Colonic mucosa (tissue), 4 donors: ENCODE results near the gene DNAJB8. TPM values are rescaled to one million over a fixed set of nuclear protein-coding genes. Genes with fewer than 3 reads are reported as not detected.

ENCODE experiments used
- DNase-seq: peaks from one replicate; pipeline ENCODE4 v3.0.0-alpha.2; 2020
- H3K27ac ChIP-seq: fragments of 200-600 bp; one replicate; pipeline ENCODE4 v1.8.0; 2021
- H3K27me3 ChIP-seq: fragments of 200-600 bp; one replicate; pipeline ENCODE4 v1.8.0; 2021
- H3K36me3 ChIP-seq: fragments of 200-600 bp; one replicate; pipeline ENCODE4 v1.8.0; 2021
- H3K4me1 ChIP-seq: fragments of 200-600 bp; one replicate; pipeline ENCODE4 v1.8.0; 2021; ENCODE audit warnings: mild to moderate bottlenecking
- H3K4me3 ChIP-seq: fragments of 200-600 bp; one replicate; pipeline ENCODE4 v1.8.0; 2021
- H3K9ac ChIP-seq, 2 donors: one replicate each; pipeline ENCODE4 v1.7.0; 2013; ENCODE audit warnings: control low read depth in 2 of 2, low read depth in 2 of 2, low read length in 2 of 2
- H3K9me3 ChIP-seq: fragments of 200-600 bp; one replicate; pipeline ENCODE4 v1.8.0; 2021
- intact Hi-C: fragments of 100-400 bp; cut with DNase I; formaldehyde crosslinking; loops from one replicate; pipeline ENCODE4 v1.14.1; 2022
- total RNA-seq, 2 donors: library from RNA; stranded (reverse); fragmentation: NEBNext Ultra II Directional in 1 of 2; extraction: Animal tissue kit (Norgen Biotek cat#: 25700) in 1 of 2; gene quantifications; one replicate each; pipeline ENCODE4 v1.2.1, GENCODE V29; 2021
- TF ChIP-seq, protein P1 (sequence below): fragments of 200-600 bp; IDR thresholded peaks from one replicate; pipeline ENCODE4 v1.8.0; 2022; ENCODE audit warnings: antibody characterized with exemption, mild to moderate bottlenecking
- donor health status: healthy.
- donor health status: DM: no; HTN: no; CAD: no.
- donor health status: DM: no; HTN: no; CAD: no.

DNAJB8 gene
- total RNA-seq, 2 donors from 2014 or later, result not detected

DNA sequence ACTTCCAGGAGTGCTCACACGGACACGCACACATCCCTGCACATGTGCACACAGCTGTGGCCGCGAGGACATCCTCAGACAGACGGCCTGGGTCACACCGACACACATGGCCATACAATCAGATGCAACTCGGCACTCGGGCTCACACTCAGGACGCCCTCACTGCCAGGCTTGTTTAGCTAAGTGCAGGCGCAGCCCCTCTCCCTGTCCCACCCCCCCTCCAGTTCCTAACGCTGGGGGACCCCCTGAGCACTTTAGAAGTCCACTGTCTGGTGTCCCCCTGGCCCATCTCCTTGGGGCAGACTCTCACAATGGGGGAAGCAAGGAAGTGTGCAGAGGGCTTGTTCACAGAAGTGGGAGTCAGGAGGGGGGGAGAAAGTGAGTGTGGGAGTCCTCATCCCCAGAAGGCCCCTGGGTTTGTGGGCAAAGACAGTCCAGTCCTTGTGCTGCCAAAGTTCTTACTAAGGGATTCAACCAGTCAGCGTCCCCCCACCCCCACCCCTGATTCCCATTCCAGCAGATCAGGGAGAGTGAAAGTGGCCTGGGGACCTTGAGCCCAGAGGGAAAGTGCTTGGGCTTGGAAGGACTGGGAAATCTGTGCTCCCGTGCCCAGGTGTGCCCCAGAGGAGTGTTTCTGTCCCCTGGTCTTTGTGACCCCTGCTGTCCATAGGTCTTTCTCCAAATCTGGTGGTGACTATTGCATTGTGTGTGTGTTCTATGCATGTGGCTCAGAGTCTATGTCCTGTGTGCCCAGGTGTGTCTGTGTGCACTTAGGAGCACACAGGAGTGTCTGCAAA, 27.1 kb upstream of the DNAJB8 start:
- DNase-seq, result no peak
- peaks cover 85% of the 10 kb centered on the region for H3K27me3 ChIP-seq
- H3K9me3 ChIP-seq, result no peaks in the 10 kb centered on the region
- H3K36me3 ChIP-seq, result no peaks in the 10 kb centered on the region
- H3K4me1 ChIP-seq, result peaks cover 33% of the 10 kb centered on the region
- no peak overlapping the region for H3K9ac ChIP-seq
- TF ChIP-seq, protein P1, sequence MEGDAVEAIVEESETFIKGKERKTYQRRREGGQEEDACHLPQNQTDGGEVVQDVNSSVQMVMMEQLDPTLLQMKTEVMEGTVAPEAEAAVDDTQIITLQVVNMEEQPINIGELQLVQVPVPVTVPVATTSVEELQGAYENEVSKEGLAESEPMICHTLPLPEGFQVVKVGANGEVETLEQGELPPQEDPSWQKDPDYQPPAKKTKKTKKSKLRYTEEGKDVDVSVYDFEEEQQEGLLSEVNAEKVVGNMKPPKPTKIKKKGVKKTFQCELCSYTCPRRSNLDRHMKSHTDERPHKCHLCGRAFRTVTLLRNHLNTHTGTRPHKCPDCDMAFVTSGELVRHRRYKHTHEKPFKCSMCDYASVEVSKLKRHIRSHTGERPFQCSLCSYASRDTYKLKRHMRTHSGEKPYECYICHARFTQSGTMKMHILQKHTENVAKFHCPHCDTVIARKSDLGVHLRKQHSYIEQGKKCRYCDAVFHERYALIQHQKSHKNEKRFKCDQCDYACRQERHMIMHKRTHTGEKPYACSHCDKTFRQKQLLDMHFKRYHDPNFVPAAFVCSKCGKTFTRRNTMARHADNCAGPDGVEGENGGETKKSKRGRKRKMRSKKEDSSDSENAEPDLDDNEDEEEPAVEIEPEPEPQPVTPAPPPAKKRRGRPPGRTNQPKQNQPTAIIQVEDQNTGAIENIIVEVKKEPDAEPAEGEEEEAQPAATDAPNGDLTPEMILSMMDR, result no peak
- H3K4me3 ChIP-seq, result no peak overlapping the region
- H3K27ac ChIP-seq, result no peak overlapping the region
- intact Hi-C loops, result loop anchor here (10.0 kb wide), 1 partner anchor 329 kb away; no protein-coding TSS in a partner anchor

DNA sequence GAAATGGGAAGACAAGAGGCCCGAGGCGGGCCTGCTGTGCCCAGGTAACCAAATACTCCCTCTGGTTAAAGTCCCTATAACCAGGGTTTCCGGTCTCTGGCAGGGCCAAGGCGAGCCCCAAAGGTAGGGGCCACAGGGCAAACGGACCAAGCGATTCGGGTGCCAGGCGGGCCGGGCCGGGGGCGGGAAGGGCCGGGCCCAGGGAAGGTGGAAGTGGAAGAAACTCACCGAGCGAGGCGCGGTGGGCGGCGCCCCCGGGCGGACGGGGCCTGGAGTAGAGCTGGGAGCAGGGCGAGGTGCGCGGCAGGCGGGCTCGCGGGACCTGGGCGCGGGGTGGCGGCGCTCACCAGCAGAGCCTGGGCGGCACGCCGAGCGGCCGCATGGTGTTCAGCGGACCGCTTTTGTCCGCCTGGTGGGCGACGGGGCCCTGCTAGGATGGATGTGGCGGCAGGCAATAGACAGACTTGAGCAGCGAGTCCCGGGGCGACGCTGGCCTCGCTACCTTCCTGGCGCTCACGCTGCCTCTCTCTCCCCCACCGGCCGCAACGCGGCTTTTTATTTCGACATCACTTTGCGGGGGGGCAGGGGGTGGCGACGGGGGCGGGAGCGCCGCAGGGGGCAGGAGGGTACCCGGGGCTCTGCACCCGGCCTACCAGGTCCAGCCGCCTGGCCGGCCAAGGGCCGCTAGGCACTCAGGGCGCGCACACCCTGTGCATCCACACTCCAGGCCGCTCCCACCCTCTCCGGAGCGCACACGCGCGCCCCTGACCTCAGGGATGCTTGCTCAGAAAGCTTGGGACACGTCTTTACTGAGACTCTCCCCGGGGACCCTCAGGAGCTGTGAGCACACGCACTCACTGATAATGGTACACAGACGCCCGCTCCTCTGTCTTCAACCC, 26.2 kb upstream of the DNAJB8 start, which contains the start of gene GATA2:
TSS of gene GATA2 (minus strand) at position 531 of the 899 bp plus-strand sequence. CDS start 6,170 bp downstream, outside the sequence.
- no peak for DNase-seq
- intact Hi-C loops, result loop anchor here (10.0 kb wide), 1 partner anchor 328 kb away; no protein-coding TSS in a partner anchor
- TF ChIP-seq, protein P1, result no peak
- Histone ChIP-seq H3K9me3 (no peaks in the 10 kb centered on the region), H3K27me3 (peaks cover 93% of the 10 kb centered on the region), H3K4me3 (no peak within 1 kb of the TSS), H3K36me3 (no peaks in the 10 kb centered on the region), H3K27ac (no peak within 1 kb of the TSS), H3K9ac (no peak within 1 kb of the TSS), H3K4me1 (peaks cover 41% of the 10 kb centered on the region)

GRCh38 chr3:128491941-128492670, 25.4 kb upstream of the DNAJB8 start:
- no peaks in the 10 kb centered on the region for H3K9me3 ChIP-seq
- H3K4me3 ChIP-seq, result no peak overlapping the region
- peaks cover 97% of the 10 kb centered on the region for H3K27me3 ChIP-seq
- intact Hi-C loops, result loop anchor here (10.0 kb wide), 1 partner anchor 327 kb away; no protein-coding TSS in a partner anchor
- no peak for DNase-seq
- TF ChIP-seq, protein P1, result no peak
- H3K36me3 ChIP-seq, result no peaks in the 10 kb centered on the region
- no peak overlapping the region for H3K9ac ChIP-seq
- H3K27ac ChIP-seq, result no peak overlapping the region
- H3K4me1 ChIP-seq, result peaks cover 45% of the 10 kb centered on the region

DNA sequence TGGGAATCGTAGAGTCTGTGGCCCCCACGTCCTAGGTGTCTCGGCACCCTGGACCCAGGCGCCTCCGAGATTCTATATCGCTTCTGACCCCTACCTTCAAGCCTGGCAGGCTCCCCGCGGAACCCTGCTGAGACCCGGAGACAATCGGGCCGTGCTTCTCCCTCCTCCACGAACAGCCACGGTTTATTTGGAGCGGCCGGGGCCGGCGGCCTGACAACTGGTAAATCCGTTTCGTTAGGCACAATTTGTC, 24.9 kb upstream of the DNAJB8 start:
- Histone ChIP-seq H3K9me3 (no peaks in the 10 kb centered on the region), H3K27ac (no peak overlapping the region), H3K36me3 (no peaks in the 10 kb centered on the region), H3K9ac (no peak overlapping the region), H3K27me3 (peaks cover 97% of the 10 kb centered on the region), H3K4me1 (peaks cover 46% of the 10 kb centered on the region), H3K4me3 (no peak overlapping the region)
- intact Hi-C loops, result loop anchor here (10.0 kb wide), 1 partner anchor 327 kb away; no protein-coding TSS in a partner anchor
- TF ChIP-seq, protein P1, result no peak
- no peak for DNase-seq
